Mesendoderm (in vitro differentiated cells): Measurements from ENCODE around the gene RALGAPA1.
"Not testable (repeated sequence)": the region's sequence is repeated elsewhere in the genome, so short reads cannot be mapped to it uniquely, and the experiment has no call there.

Experiments
- DNase-seq: peaks from one replicate; pipeline ENCODE4 v3.0.0; 2013
- H2AK5ac ChIP-seq: 2 replicates; pipeline ENCODE4 v1.6.1; 2013; ENCODE audit warnings: low read length, inconsistent platforms
- H2BK120ac ChIP-seq: 2 replicates; pipeline ENCODE4 v1.6.1; 2013; ENCODE audit warnings: low read depth, mild to moderate bottlenecking, low read length, moderate library complexity, mixed read lengths
- H2BK15ac ChIP-seq: replicated peaks from 2 replicates; pipeline ENCODE4 v1.6.1; 2013; ENCODE audit warnings: low read depth, mild to moderate bottlenecking, moderate library complexity
- H2BK5ac ChIP-seq: 2 replicates; pipeline ENCODE4 v1.6.1; 2013; ENCODE audit warnings: low read length, inconsistent platforms
- H3K18ac ChIP-seq: 2 replicates; pipeline ENCODE4 v1.6.1; 2013; ENCODE audit warnings: mild to moderate bottlenecking, low read length, mixed read lengths
- H3K23ac ChIP-seq: one replicate; pipeline ENCODE4 v1.6.1; 2013; ENCODE audit warnings: low read length
- H3K27ac ChIP-seq: 2 replicates; pipeline ENCODE4 v1.5.1; 2013; ENCODE audit warnings: low read depth, mild to moderate bottlenecking, inconsistent platforms, low read length, moderate library complexity
- H3K27me3 ChIP-seq: 2 replicates; pipeline ENCODE4 v1.6.1; 2013; ENCODE audit warnings: low read length, control low read depth, mild to moderate bottlenecking, inconsistent platforms; ENCODE audit not compliant: insufficient read depth, poor library complexity
- H3K36me3 ChIP-seq: 2 replicates; pipeline ENCODE4 v1.6.1; 2013; ENCODE audit warnings: low read length, inconsistent platforms; ENCODE audit not compliant: control insufficient read depth, insufficient read depth
- H3K4ac ChIP-seq: one replicate; pipeline ENCODE4 v1.6.1; 2013; ENCODE audit warnings: low read depth, mild to moderate bottlenecking, low read length, moderate library complexity
- H3K4me1 ChIP-seq: 2 replicates; pipeline ENCODE4 v1.6.1; 2013; ENCODE audit warnings: low read depth, low read length, inconsistent platforms; ENCODE audit not compliant: control insufficient read depth
- H3K4me2 ChIP-seq: 2 replicates; pipeline ENCODE4 v1.6.1; 2013; ENCODE audit warnings: low read length
- H3K4me3 ChIP-seq: 2 replicates; pipeline ENCODE4 v1.5.1; 2013; ENCODE audit warnings: mild to moderate bottlenecking, low read length
- H3K56ac ChIP-seq: one replicate; pipeline ENCODE4 v1.6.1; 2013; ENCODE audit warnings: low read length
- H3K79me1 ChIP-seq: 2 replicates; pipeline ENCODE4 v1.6.1; 2013; ENCODE audit warnings: low read length, inconsistent platforms
- H3K79me2 ChIP-seq: 2 replicates; pipeline ENCODE4 v1.6.1; 2013; ENCODE audit warnings: mild to moderate bottlenecking, low read length; ENCODE audit not compliant: control insufficient read depth, insufficient read depth
- H3K9ac ChIP-seq: 2 replicates; pipeline ENCODE4 v1.6.1; 2013; ENCODE audit warnings: low read length, inconsistent platforms
- H4K5ac ChIP-seq: one replicate; pipeline ENCODE4 v1.6.1; 2013; ENCODE audit warnings: low read length
- H4K8ac ChIP-seq: one replicate; pipeline ENCODE4 v1.6.1; 2013; ENCODE audit warnings: low read depth, mild to moderate bottlenecking, control low read depth, low read length, moderate library complexity
- WGBS: extraction: QIAGEN DNeasy Blood & Tissue Kit; methylation state at CpG from one replicate; pipeline ENCODE4 v1.1.7; 2013; ENCODE audit warnings: low lambda C conversion rate, missing lambda C conversion rate; ENCODE audit not compliant: insufficient coverage; ENCODE audit errors: extremely low coverage; 5-methylcytosine and 5-hydroxymethylcytosine counted together

Gene RALGAPA1

DNA sequence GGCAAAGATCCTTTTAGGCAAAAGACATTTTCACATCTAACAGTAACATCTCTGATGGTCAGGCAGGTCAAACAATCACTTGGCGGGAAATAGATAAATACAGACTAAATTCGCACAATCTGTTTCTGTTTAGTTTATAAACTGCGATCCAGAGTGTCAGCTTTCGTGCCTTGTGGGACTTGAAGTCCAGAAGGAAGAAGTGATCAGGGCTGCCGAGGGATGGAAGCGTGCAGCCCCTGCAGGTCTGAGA lies 16.8 kb upstream of the RALGAPA1 start:
- H2AK5ac ChIP-seq: no peak overlapping the region
- H4K5ac ChIP-seq: no peak overlapping the region
- H3K18ac ChIP-seq: no peak overlapping the region
- H3K9ac ChIP-seq: peak overlapping the region; percentile 81
- H3K4ac ChIP-seq: no peak overlapping the region
- peak overlapping the region; percentile 53 for H3K4me3 ChIP-seq
- H3K4me1 ChIP-seq: peaks cover 3% of the 10 kb centered on the region
- no CpG with 5 or more reads among the region's 6 CpGs for WGBS
- H3K36me3 ChIP-seq: no peaks in the 10 kb centered on the region
- no peak for DNase-seq
- peaks cover 3% of the 10 kb centered on the region for H3K79me2 ChIP-seq
- H3K23ac ChIP-seq: no peak overlapping the region
- no peak overlapping the region for H2BK15ac ChIP-seq
- H2BK5ac ChIP-seq: no peak overlapping the region
- no peak overlapping the region for H2BK120ac ChIP-seq
- no peaks in the 10 kb centered on the region for H3K27me3 ChIP-seq
- H3K79me1 ChIP-seq: peaks cover 6% of the 10 kb centered on the region
- H3K27ac ChIP-seq: no peak overlapping the region
- no peak overlapping the region for H4K8ac ChIP-seq
- peak overlapping the region; percentile 90 for H3K56ac ChIP-seq
- peak overlapping the region; percentile 95 for H3K4me2 ChIP-seq

GRCh38 chr14:35824446-35825165 lies 15.5 kb upstream of the RALGAPA1 start:
- not testable (repeated sequence) for H3K23ac ChIP-seq, H2AK5ac ChIP-seq, H3K36me3 ChIP-seq, H3K4me3 ChIP-seq, DNase-seq, H3K79me2 ChIP-seq, H3K18ac ChIP-seq, H2BK15ac ChIP-seq, H3K56ac ChIP-seq, H3K4ac ChIP-seq, H4K8ac ChIP-seq, H3K27ac ChIP-seq, H2BK5ac ChIP-seq, H3K4me2 ChIP-seq, H3K4me1 ChIP-seq, H3K79me1 ChIP-seq, H3K27me3 ChIP-seq, H4K5ac ChIP-seq, H2BK120ac ChIP-seq, H3K9ac ChIP-seq
- WGBS: no CpG with 5 or more reads among the region's 55 CpGs

GRCh38 chr14:35822501-35822900 lies 13.4 kb upstream of the RALGAPA1 start:
- WGBS: no CpG with 5 or more reads among the region's 3 CpGs

DNA sequence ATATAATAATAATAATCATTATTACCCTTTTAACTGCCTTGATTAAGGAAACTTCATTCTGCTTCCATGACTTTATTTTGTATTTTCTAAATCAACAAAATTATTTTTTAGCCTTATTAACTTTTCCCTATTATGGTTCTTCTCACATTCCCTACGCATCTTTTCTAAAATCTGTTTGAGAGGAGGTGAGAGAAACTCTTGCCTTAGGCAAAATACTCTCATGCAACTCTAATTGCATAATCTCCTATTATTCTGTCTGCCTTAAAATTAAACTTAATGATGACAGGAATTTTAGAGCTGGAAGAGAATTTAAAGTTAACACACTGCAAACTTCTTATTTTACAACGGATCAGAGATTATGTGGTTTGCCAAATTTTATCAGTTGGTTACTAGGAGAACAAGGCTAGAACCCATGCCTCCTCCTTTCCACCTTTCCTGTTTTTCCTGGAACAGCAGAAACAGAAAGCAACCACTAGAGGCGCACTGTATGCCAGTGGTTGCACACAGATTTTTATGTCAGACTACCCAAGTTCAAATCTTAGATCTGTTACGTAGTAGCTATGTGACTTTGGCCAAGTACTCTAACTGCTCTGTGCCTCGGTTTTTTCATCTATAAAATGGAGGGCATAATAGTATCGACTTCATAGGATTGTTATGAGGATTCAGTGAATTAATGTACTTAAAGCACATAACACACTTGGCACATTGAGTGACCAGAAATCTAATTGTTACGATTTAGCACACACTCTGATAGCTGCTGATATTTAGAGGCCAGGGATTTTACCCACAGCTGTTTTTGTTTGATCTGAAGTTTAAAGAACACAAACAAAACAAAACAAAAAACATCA lies 12.7 kb upstream of the RALGAPA1 start:
- no peak overlapping the region for H4K8ac ChIP-seq
- no peaks in the 10 kb centered on the region for H3K79me2 ChIP-seq
- H3K79me1 ChIP-seq: no peaks in the 10 kb centered on the region
- H2BK15ac ChIP-seq: no peak overlapping the region
- peak; percentile 51 for DNase-seq
- H2AK5ac ChIP-seq: no peak overlapping the region
- no peak overlapping the region for H3K18ac ChIP-seq
- H3K36me3 ChIP-seq: no peaks in the 10 kb centered on the region
- no peaks in the 10 kb centered on the region for H3K4me1 ChIP-seq
- no peak overlapping the region for H3K56ac ChIP-seq
- H3K23ac ChIP-seq: no peak overlapping the region
- no peak overlapping the region for H3K9ac ChIP-seq
- no peak overlapping the region for H3K4me3 ChIP-seq
- H3K4ac ChIP-seq: no peak overlapping the region
- H2BK5ac ChIP-seq: no peak overlapping the region
- no peak overlapping the region for H2BK120ac ChIP-seq
- H4K5ac ChIP-seq: no peak overlapping the region
- H3K27ac ChIP-seq: no peak overlapping the region
- no peaks in the 10 kb centered on the region for H3K27me3 ChIP-seq
- no peak overlapping the region for H3K4me2 ChIP-seq
- no CpG with 5 or more reads among the region's 7 CpGs for WGBS

More at GRCh38 chr14:35822501-35822900, 13.4 kb upstream of the RALGAPA1 start:
- Histone ChIP-seq H2BK120ac (no peak overlapping the region), H3K27me3 (no peaks in the 10 kb centered on the region), H2AK5ac (no peak overlapping the region), H3K27ac (no peak overlapping the region), H3K18ac (no peak overlapping the region), H2BK5ac (no peak overlapping the region), H4K8ac (no peak overlapping the region), H3K4me2 (no peak overlapping the region), H3K4me3 (no peak overlapping the region), H2BK15ac (no peak overlapping the region), H4K5ac (no peak overlapping the region), H3K4me1 (no peaks in the 10 kb centered on the region), H3K79me2 (no peaks in the 10 kb centered on the region), H3K4ac (no peak overlapping the region), H3K79me1 (no peaks in the 10 kb centered on the region), H3K36me3 (no peaks in the 10 kb centered on the region), H3K56ac (no peak overlapping the region), H3K9ac (no peak overlapping the region), H3K23ac (no peak overlapping the region)
- DNase-seq: no peak

- H4K5ac ChIP-seq: no peak overlapping the region
- H3K4me1 ChIP-seq: no peaks in the 10 kb centered on the region
- WGBS: no CpG with 5 or more reads among the region's 32 CpGs
- no peaks in the 10 kb centered on the region for H3K27me3 ChIP-seq
- no peak overlapping the region for H3K4ac ChIP-seq
- no peaks in the 10 kb centered on the region for H3K36me3 ChIP-seq
- no peaks in the 10 kb centered on the region for H3K79me1 ChIP-seq
- H3K23ac ChIP-seq: no peak overlapping the region
- H2BK15ac ChIP-seq: no peak overlapping the region
- no peaks in the 10 kb centered on the region for H3K79me2 ChIP-seq
- H3K4me3 ChIP-seq: no peak overlapping the region
- no peak for DNase-seq
- no peak overlapping the region for H3K9ac ChIP-seq
- no peak overlapping the region for H2BK120ac ChIP-seq
- H3K18ac ChIP-seq: no peak overlapping the region
- no peak overlapping the region for H4K8ac ChIP-seq
- H3K4me2 ChIP-seq: no peak overlapping the region
- no peak overlapping the region for H3K56ac ChIP-seq
- no peak overlapping the region for H3K27ac ChIP-seq
- no peak overlapping the region for H2AK5ac ChIP-seq
- no peak overlapping the region for H2BK5ac ChIP-seq
Measured at GRCh38 chr14:35819591-35820540, 10.8 kb upstream of the RALGAPA1 start.
